GM12878 (cell line): ENCODE data around the gene CACNA1E. TPM values are rescaled to one million over a fixed set of nuclear protein-coding genes. Genes with fewer than 3 reads are reported as not detected.
A peak's percentile ranks its signal among the peaks of the same experiment; 100 is the strongest.

Source experiments
- ATAC-seq: fragments of 200-7000 bp; cut with Tn5 transposase; 3 replicates; pipeline ENCODE4 v1.9.1; 2020; ENCODE audit warnings: mild to moderate bottlenecking, moderate library complexity
- BruUV-seq: library from RNA; stranded (reverse); fragments of 400-500 nt; replicated peaks from 2 replicates; lab custom pipeline; 2021; lab: Mats Ljungman, UMichigan
- CTCF ChIA-PET: fragments of 300-600 bp; sonication (Branson Sonifier 250); formaldehyde crosslinking; extraction: SDS; loops from one replicate; lab custom pipeline; 2021; ENCODE audit warnings: inconsistent platforms; lab: Yijun Ruan, JAX
- POLR2A ChIA-PET: fragments of 350-600 bp; formaldehyde crosslinking; extraction: SDS; loops from one replicate; lab custom pipeline; 2021; ENCODE audit warnings: inconsistent platforms; lab: Charles Lee
- RAD21 ChIA-PET: fragments of 300-600 bp; sonication (Branson Sonifier 250); formaldehyde crosslinking; loops from one replicate; lab custom pipeline; 2023; ENCODE audit warnings: antibody characterized with exemption; ENCODE audit not compliant: unreplicated experiment; lab: Charles Lee
- SMC1A ChIA-PET: fragments of 300-600 bp; sonication (Branson Sonifier 250); formaldehyde crosslinking; loops from one replicate; lab custom pipeline; 2023; ENCODE audit not compliant: unreplicated experiment, uncharacterized antibody; lab: Charles Lee
- DNase-seq: peaks from one replicate; pipeline ENCODE4 v3.0.0-alpha.2; 2011; ENCODE audit warnings: low read depth, low spot score
- FAIRE-seq: peaks from 3 replicates; lab custom pipeline; 2011; peaks lifted over from hg19 to GRCh38; lab: Jason Lieb, UNC
- H2AFZ ChIP-seq: 2 replicates; pipeline ENCODE4 v1.6.0; 2011; ENCODE audit warnings: low read depth, low read length, control low read depth; ENCODE audit not compliant: control insufficient read depth
- H3K27ac ChIP-seq: 2 replicates; pipeline ENCODE4 v1.5.1; 2011; ENCODE audit warnings: control low read depth; ENCODE audit not compliant: control insufficient read depth, insufficient read depth
- H3K27me3 ChIP-seq, 2 experiments: replicated peaks in 1 of 2; 2 replicates each; pipeline versions ENCODE4 v1.6.0 to v1.6.1; 2011; ENCODE audit warnings: low read length in 1 of 2; ENCODE audit not compliant: control insufficient read depth in 2 of 2, insufficient read depth in 2 of 2
- H3K36me3 ChIP-seq, 2 experiments: 2 replicates each; pipeline ENCODE4 v1.5.1; 2011; ENCODE audit warnings: low read length in 1 of 2; ENCODE audit not compliant: control insufficient read depth in 2 of 2, insufficient read depth in 2 of 2
- H3K4me1 ChIP-seq: 2 replicates; pipeline ENCODE4 v1.6.1; 2011; ENCODE audit warnings: mild to moderate bottlenecking, low read length, moderate library complexity, mixed read lengths; ENCODE audit not compliant: control insufficient read depth, insufficient read depth
- H3K4me2 ChIP-seq: 2 replicates; pipeline ENCODE4 v1.6.0; 2011; ENCODE audit warnings: control low read depth; ENCODE audit not compliant: control insufficient read depth, insufficient read depth
- H3K4me3 ChIP-seq: fragments of 200-600 bp; sonication (generic); 2 replicates; pipeline ENCODE4 v1.5.1; 2016
- H3K79me2 ChIP-seq: 2 replicates; pipeline ENCODE4 v1.6.0; 2011; ENCODE audit warnings: low read length; ENCODE audit not compliant: control insufficient read depth, insufficient read depth
- H3K9ac ChIP-seq: 2 replicates; pipeline ENCODE4 v1.8.0; 2011; ENCODE audit warnings: low read length, control low read depth, mixed read lengths; ENCODE audit not compliant: control insufficient read depth, insufficient read depth
- H3K9me3 ChIP-seq: replicated peaks from 3 replicates; pipeline ENCODE4 v1.5.1; 2011; ENCODE audit warnings: mild to moderate bottlenecking, low read length; ENCODE audit not compliant: control insufficient read depth, insufficient read depth
- H4K20me1 ChIP-seq: 2 replicates; pipeline ENCODE4 v1.6.0; 2011; ENCODE audit not compliant: control insufficient read depth, insufficient read depth
- ATF7 ChIP-seq: fragments of 450-650 bp; IDR thresholded peaks from 2 replicates; pipeline ENCODE4 v1.6.1; 2016; ENCODE audit warnings: low read depth, mild to moderate bottlenecking
- CREM ChIP-seq: IDR thresholded peaks from 2 replicates; pipeline ENCODE4 v1.6.1; 2014; ENCODE audit warnings: antibody characterized with exemption, low read depth
- MTA3 ChIP-seq: IDR thresholded peaks from 2 replicates; pipeline ENCODE4 v1.6.1; 2012; ENCODE audit warnings: low read length, inconsistent platforms, borderline replicate concordance
- RAD21 ChIP-seq: IDR thresholded peaks from 2 replicates; pipeline ENCODE4 v1.6.1; 2011; ENCODE audit warnings: mild to moderate bottlenecking, low read depth, low read length, moderate library complexity; ENCODE audit not compliant: insufficient read depth
- ZBTB33 ChIP-seq: fragments of 450-650 bp; IDR thresholded peaks from 2 replicates; pipeline ENCODE4 v1.6.1; 2017; ENCODE audit warnings: mild to moderate bottlenecking
- WGBS: methylation state at CpG from one replicate; pipeline ENCODE4 v1.1.6; 2016; ENCODE audit warnings: low lambda C conversion rate; ENCODE audit not compliant: insufficient replicate concordance, insufficient coverage; ENCODE audit errors: missing lambda C conversion rate; 5-methylcytosine and 5-hydroxymethylcytosine counted together
- in situ Hi-C: fragments of 300-500 bp; cut with MboI; formaldehyde crosslinking; loops from 9 replicates; pipeline ENCODE4 v1.14.3; 2018; ENCODE audit warnings: mixed read lengths
- intact Hi-C: fragments of 100-400 bp; cut with micrococcal nuclease; formaldehyde crosslinking; loops from one replicate; pipeline ENCODE4 v1.14.2; 2022; ENCODE audit not compliant: unreplicated experiment
- polyA plus RNA-seq, 11 experiments: library from polyadenylated mRNA; depleted of rRNA in 4 of 11; unstranded in 6 of 11; stranded (reverse) in 5 of 11; fragments of >200 nt; fragmentation: Nextera tagmentation in 4 of 11; fragmentation: Illumina TruSeq in 1 of 11; extraction: Ambion mirVana in 4 of 11; extraction: Trizol in 1 of 11; gene quantifications; 1 replicate in 1 of 11; 2 replicates in 10 of 11; pipeline versions ENCODE4 v1.2.1 to v1.2.3, GENCODE V29; 2011 to 2016; ENCODE audit warnings: inconsistent platforms in 2 of 11, missing spikeins in 2 of 11, low read depth in 1 of 11
- total RNA-seq, 4 experiments: library from RNA; depleted of rRNA in 3 of 4; stranded (reverse); fragments of >200 nt in 3 of 4; fragmentation: Illumina TruSeq in 1 of 4; extraction: Trizol in 1 of 4; gene quantifications; 2 replicates each; pipeline versions ENCODE4 v1.2.1 to v1.2.3, GENCODE V29; 2013 to 2021
- TF ChIP-seq, protein P1 (sequence below): fragments of 450-650 bp; conservative IDR thresholded peaks from 2 replicates; pipeline ENCODE4 v1.6.1; 2017; ENCODE audit warnings: mild to moderate bottlenecking, moderate library complexity

The CACNA1E gene
- total and polyA plus RNA-seq, 10 of the 15 experiments (the other 5 are each of a cell fraction or from before 2014, with no cell fraction given), result 0.57 to 22.0 (median 8.5) TPM

- TF ChIP-seq, protein P1, sequence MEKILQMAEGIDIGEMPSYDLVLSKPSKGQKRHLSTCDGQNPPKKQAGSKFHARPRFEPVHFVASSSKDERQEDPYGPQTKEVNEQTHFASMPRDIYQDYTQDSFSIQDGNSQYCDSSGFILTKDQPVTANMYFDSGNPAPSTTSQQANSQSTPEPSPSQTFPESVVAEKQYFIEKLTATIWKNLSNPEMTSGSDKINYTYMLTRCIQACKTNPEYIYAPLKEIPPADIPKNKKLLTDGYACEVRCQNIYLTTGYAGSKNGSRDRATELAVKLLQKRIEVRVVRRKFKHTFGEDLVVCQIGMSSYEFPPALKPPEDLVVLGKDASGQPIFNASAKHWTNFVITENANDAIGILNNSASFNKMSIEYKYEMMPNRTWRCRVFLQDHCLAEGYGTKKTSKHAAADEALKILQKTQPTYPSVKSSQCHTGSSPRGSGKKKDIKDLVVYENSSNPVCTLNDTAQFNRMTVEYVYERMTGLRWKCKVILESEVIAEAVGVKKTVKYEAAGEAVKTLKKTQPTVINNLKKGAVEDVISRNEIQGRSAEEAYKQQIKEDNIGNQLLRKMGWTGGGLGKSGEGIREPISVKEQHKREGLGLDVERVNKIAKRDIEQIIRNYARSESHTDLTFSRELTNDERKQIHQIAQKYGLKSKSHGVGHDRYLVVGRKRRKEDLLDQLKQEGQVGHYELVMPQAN, result 0 out of 2 replicates have a peak, but pooled peaks have one; percentile 2
- TF ChIP-seq RAD21, result peak; percentile 24; the same call in 1 of the 2 replicates
- no peak for TF ChIP-seq ZBTB33
Observed at GRCh38 chr1:181486098-181486420, 2.7 kb downstream of the CACNA1E start (continued).

- peaks cover 3% of the 10 kb centered on the region; the same call in 1 of the 2 replicates for H4K20me1 ChIP-seq
- FAIRE-seq, result no peak
- no peak overlapping the region for H3K4me3 ChIP-seq
- H3K27ac ChIP-seq, result no peak overlapping the region
- no peak overlapping the region for H2AFZ ChIP-seq
- H3K27me3 ChIP-seq, result no peaks in the 10 kb centered on the region
- CTCF ChIA-PET, result interaction anchor here (1.0 to 16.8 kb wide), 8 partner anchors 9 to 448 kb away, joined by 3 to 319 read pairs (median 4); no protein-coding TSS in a partner anchor
- POLR2A ChIA-PET, result interaction anchor here (0.7 to 13.8 kb wide), 6 partner anchors 9 to 59 kb away, joined by 3 to 135 read pairs (median 6); no protein-coding TSS in a partner anchor
- 0 out of 2 replicates have a peak, but pooled peaks cover 3% of the 10 kb centered on the region for H3K4me1 ChIP-seq
- intact Hi-C loops (no loop called here), in situ Hi-C loops (no loop called here)
- RAD21 ChIA-PET, result interaction anchor here (1.1 to 17.7 kb wide), 5 partner anchors 10 to 449 kb away, joined by 3 to 299 read pairs (median 41); no protein-coding TSS in a partner anchor
- SMC1A ChIA-PET, result interaction anchor here (0.8 to 21.3 kb wide), 6 partner anchors 10 to 449 kb away, joined by 3 to 260 read pairs (median 24); no protein-coding TSS in a partner anchor
- no peak overlapping the region for H3K9ac ChIP-seq
- WGBS, result 43% methylated on average over 1 of the region's 1 CpG
- no peak for ATAC-seq
- no peak for DNase-seq
- BruUV-seq, result no TSS peak
- TF ChIP-seq ATF7 (peak; percentile 58; the same call in 1 of the 2 replicates), CREM (peak; percentile 38; the same call in 1 of the 2 replicates), MTA3 (no peak)
- H3K79me2 ChIP-seq, result peaks cover 23% of the 10 kb centered on the region
- no peaks in the 10 kb centered on the region for H3K36me3 ChIP-seq
- peak overlapping the region; percentile 57; the same call in 1 of the 2 replicates for H3K4me2 ChIP-seq
- H3K9me3 ChIP-seq, result no peaks in the 10 kb centered on the region
Observed at GRCh38 chr1:181488866-181489265, 5.5 kb downstream of the CACNA1E start.
